ENCODE data around the gene ZSCAN2.

ZSCAN2 gene

DNA sequence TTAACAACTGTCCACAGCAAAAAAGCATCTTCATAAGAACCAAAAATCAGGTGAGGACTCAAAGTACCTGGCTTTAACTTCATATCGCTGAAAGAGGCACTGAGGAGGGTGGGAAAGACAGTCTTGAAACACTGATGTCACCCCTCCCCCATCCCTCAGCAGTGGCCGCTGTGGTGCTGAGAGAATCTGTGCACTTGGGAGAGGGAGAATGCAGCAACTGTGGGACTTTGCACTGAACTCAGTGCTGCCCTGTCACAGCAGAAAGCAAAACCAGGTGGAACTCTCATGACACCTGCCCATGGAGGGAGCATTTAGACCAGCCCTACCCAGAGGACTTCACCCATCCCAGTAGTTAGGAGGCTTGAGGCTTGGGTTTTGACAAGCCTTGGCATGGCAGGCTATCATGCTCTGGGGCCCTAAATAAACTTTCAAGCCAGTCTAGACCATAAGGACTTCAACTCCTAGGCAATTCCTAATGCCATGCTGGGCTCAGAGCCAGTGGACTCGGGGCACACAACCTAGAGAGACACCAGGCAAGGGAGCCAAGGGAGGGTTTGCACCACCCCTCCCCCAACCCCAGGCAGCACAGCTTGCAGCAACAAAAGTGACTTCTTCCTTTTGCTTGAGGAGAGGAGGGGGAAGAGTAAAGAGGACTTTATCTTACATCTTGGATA, 6.1 kb upstream of the ZSCAN2 start:
- DNase-seq (ENCODE audit: low spot score) = no peak
- H3K27ac ChIP-seq = no peak overlapping the region
- ChIA-PET CTCF (interaction anchor here (0.6 kb wide), 1 partner anchor 970 kb away, joined by 3 read pairs; no protein-coding TSS in a partner anchor), POLR2A (ENCODE audit: low non-redundant PET) (no interaction called here)
- TF ChIP-seq, protein P1, sequence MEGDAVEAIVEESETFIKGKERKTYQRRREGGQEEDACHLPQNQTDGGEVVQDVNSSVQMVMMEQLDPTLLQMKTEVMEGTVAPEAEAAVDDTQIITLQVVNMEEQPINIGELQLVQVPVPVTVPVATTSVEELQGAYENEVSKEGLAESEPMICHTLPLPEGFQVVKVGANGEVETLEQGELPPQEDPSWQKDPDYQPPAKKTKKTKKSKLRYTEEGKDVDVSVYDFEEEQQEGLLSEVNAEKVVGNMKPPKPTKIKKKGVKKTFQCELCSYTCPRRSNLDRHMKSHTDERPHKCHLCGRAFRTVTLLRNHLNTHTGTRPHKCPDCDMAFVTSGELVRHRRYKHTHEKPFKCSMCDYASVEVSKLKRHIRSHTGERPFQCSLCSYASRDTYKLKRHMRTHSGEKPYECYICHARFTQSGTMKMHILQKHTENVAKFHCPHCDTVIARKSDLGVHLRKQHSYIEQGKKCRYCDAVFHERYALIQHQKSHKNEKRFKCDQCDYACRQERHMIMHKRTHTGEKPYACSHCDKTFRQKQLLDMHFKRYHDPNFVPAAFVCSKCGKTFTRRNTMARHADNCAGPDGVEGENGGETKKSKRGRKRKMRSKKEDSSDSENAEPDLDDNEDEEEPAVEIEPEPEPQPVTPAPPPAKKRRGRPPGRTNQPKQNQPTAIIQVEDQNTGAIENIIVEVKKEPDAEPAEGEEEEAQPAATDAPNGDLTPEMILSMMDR (conservative IDR thresholded peaks at IDR 0.05; ENCODE audit: low read depth) = no peak

GRCh38 chr15:84595660-84596059, 5.1 kb upstream of the ZSCAN2 start:
- no peak for DNase-seq (ENCODE audit: low spot score)
- no peak overlapping the region for H3K27ac ChIP-seq
- TF ChIP-seq, protein P1 (conservative IDR thresholded peaks at IDR 0.05; ENCODE audit: low read depth) = no peak
- POLR2A ChIA-PET (ENCODE audit: low non-redundant PET) = no interaction called here
- CTCF ChIA-PET = interaction anchor here (0.6 kb wide), 1 partner anchor 970 kb away, joined by 3 read pairs; no protein-coding TSS in a partner anchor

GRCh38 chr15:84597296-84597695, 3.5 kb upstream of the ZSCAN2 start:
- H3K27ac ChIP-seq = no peak overlapping the region
- DNase-seq (ENCODE audit: low spot score) = no peak
- CTCF ChIA-PET = no interaction called here
- TF ChIP-seq, protein P1 (conservative IDR thresholded peaks at IDR 0.05; ENCODE audit: low read depth) = no peak
- POLR2A ChIA-PET (ENCODE audit: low non-redundant PET) = no interaction called here

GRCh38 chr15:84598250-84598649, 2.6 kb upstream of the ZSCAN2 start:
- H3K27ac ChIP-seq = no peak overlapping the region
- ChIA-PET CTCF (interaction anchor here (0.6 to 1.5 kb wide), 2 partner anchors 330 to 691 kb away, joined by 3 to 8 read pairs; no protein-coding TSS in a partner anchor), POLR2A (ENCODE audit: low non-redundant PET) (no interaction called here)
- DNase-seq (ENCODE audit: low spot score) = no peak
- TF ChIP-seq, protein P1 (conservative IDR thresholded peaks at IDR 0.05; ENCODE audit: low read depth) = no peak

DNA sequence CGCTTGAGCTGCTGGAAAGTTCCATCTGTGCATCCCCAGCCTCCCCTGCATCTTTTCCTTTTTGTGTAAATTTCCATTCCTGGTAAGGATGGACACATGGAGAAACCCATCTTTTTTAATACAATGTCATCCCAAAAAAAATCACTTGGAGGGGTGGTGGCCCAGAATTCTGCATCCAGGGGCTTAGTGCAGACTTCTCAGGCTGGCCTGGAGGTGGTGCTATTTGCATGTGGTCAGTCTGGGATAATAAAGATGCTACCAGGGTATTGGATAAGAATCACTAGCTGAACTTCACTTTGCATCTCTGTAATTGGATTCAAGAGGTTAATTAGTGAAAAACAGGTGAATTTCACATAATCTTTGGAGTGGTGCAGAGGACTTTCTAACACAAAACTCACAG, 1.8 kb upstream of the ZSCAN2 start:
- ChIA-PET CTCF (interaction anchor here (0.5 to 1.5 kb wide), 8 partner anchors 15 to 690 kb away, joined by 3 to 8 read pairs (median 5); no protein-coding TSS in a partner anchor), POLR2A (ENCODE audit: low non-redundant PET) (no interaction called here)
- TF ChIP-seq, protein P1 (conservative IDR thresholded peaks at IDR 0.05; ENCODE audit: low read depth) = peak; percentile 75
- peak; percentile 74 for DNase-seq (ENCODE audit: low spot score)
- no peak overlapping the region for H3K27ac ChIP-seq

DNA sequence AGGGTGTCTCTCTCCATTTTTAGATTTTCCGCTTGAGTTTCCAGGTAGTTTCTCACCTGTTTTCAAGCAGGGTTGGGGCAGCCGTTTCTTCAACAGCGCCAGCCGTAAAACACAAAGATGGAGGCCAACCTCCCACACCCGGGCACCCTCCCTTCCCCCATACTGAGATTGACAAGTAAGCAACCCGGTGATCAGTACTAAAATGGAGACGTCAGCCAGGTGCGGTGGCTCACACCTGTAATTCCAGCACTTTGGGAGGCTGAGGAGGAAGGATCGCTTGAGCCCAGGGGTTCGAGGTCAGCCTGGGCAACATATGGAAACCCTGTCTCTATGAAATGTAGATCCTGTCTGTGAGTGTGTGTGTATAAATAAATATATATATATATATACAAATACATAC, 903 bp upstream of the ZSCAN2 start:
- peak overlapping the region; percentile 67; the same call in 1 of the 2 replicates for H3K27ac ChIP-seq
- POLR2A ChIA-PET (ENCODE audit: low non-redundant PET) = no interaction called here
- no peak for DNase-seq (ENCODE audit: low spot score)

More for the DNA sequence above, 903 bp upstream of the ZSCAN2 start:
- CTCF ChIA-PET = interaction anchor here (0.6 to 1.5 kb wide), 2 partner anchors 328 to 445 kb away, joined by 3 to 8 read pairs; no protein-coding TSS in a partner anchor
- TF ChIP-seq, protein P1 (conservative IDR thresholded peaks at IDR 0.05; ENCODE audit: low read depth) = no peak
